Activated naive CD4-positive, alpha-beta T cell treated with anti-CD3 and anti-CD28 coated beads, Interleukin-2, amount 10 ng/mL, durations not matched to agents 7 days and 5 days (primary cell): ENCODE measurements around the gene FAM124B.
A peak's percentile ranks its signal among the peaks of the same experiment; 100 is the strongest.

Source experiments
- CTCF ChIA-PET: fragments of 350-600 bp; sonication (Branson Sonifier 250); formaldehyde crosslinking; loops from one replicate; lab custom pipeline; 2021; ENCODE audit warnings: antibody characterized with exemption; lab: Charles Lee
- DNase-seq: peaks from one replicate; pipeline ENCODE4 v3.0.0-alpha.2; 2020
- H3K27ac Mint-ChIP-seq: one replicate; pipeline ENCODE4 v1.8.0; 2021; ENCODE audit warnings: mild to moderate bottlenecking, moderate library complexity, mixed read lengths
- H3K27me3 Mint-ChIP-seq: one replicate; pipeline ENCODE4 v1.8.0; 2021; ENCODE audit warnings: mild to moderate bottlenecking, mixed read lengths
- H3K36me3 Mint-ChIP-seq: one replicate; pipeline ENCODE4 v1.8.0; 2021; ENCODE audit warnings: mixed read lengths
- H3K4me1 Mint-ChIP-seq: one replicate; pipeline ENCODE4 v1.8.0; 2021; ENCODE audit warnings: mixed read lengths
- H3K4me3 Mint-ChIP-seq: one replicate; pipeline ENCODE4 v1.8.0; 2021; ENCODE audit warnings: mild to moderate bottlenecking, moderate library complexity, mixed read lengths
- H3K9me3 Mint-ChIP-seq: one replicate; pipeline ENCODE4 v1.8.0; 2021; ENCODE audit warnings: mixed read lengths

Gene FAM124B

DNA sequence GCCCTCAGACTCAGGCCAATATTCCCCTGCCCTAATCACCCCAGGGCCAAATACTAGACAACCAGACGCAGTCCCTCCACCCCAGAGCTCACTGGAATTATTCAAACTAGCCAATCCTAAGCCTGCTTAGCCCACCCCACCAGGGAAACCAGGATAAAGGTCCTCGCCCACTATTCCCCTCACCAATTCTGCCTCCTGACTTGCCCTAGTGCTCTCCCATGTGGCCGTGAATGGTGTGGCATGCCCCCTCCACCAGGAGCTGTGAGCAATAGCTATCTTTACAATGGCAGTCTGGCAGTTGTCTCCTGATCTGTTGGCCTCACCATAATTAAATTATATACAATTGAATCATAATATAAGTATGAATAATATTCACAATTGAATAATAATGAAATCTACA is 42.3 kb downstream of the FAM124B start:
- peaks cover 18% of the 10 kb centered on the region for H3K27me3 Mint-ChIP-seq
- no peaks in the 10 kb centered on the region for H3K9me3 Mint-ChIP-seq
- no peaks in the 10 kb centered on the region for H3K4me1 Mint-ChIP-seq
- DNase-seq = no peak
- CTCF ChIA-PET = interaction anchor here (1.4 to 2.6 kb wide), 6 partner anchors 9 to 389 kb away, joined by 6 to 10 read pairs (median 8); no protein-coding TSS in a partner anchor
- no peaks in the 10 kb centered on the region for H3K36me3 Mint-ChIP-seq
- H3K4me3 Mint-ChIP-seq = no peak overlapping the region
- H3K27ac Mint-ChIP-seq = no peak overlapping the region

DNA sequence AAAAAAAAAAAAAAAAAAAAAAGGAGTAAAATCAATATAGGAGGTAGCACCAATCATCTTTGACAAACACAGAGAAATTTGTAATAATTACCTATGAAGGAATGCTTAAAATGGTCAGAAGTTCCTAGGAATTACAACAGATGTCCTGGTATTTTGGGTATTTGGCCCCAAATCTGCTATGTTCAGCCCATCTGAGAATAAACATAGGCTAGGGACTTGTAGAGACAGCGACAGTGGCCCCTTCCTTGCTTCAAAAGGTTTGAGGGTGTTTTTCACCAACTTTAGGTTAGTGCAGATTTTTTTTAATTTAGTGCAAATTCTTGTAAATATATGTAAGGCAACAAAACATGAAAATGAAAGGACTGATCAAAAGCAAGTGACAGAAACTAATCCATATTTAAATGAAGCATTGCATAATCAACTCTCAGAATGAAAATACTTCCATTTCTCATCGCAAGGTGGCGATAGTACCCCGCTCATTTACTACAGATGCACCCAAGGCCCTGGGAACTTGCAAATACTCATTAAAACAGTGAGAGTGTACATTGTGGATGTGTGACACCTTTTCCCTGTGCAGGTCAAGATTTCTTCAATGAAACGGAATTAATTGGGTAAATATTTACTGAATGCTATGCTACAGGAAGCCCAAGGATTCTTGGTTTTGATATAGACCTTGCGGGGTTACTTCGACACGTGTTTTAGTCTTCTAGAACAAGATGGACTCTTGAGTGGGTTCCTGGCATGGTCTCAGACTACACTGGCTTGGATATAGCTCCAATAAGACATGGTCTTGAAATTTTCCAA is 44.6 kb downstream of the FAM124B start:
- Mint-ChIP-seq H3K4me1 (no peaks in the 10 kb centered on the region), H3K36me3 (no peaks in the 10 kb centered on the region), H3K27me3 (peaks cover 18% of the 10 kb centered on the region), H3K4me3 (no peak overlapping the region), H3K9me3 (no peaks in the 10 kb centered on the region), H3K27ac (no peak overlapping the region)
- peak; percentile 69 for DNase-seq
- CTCF ChIA-PET = interaction anchor here (0.7 to 2.6 kb wide), 7 partner anchors 12 to 387 kb away, joined by 3 to 10 read pairs (median 3); no protein-coding TSS in a partner anchor

DNA sequence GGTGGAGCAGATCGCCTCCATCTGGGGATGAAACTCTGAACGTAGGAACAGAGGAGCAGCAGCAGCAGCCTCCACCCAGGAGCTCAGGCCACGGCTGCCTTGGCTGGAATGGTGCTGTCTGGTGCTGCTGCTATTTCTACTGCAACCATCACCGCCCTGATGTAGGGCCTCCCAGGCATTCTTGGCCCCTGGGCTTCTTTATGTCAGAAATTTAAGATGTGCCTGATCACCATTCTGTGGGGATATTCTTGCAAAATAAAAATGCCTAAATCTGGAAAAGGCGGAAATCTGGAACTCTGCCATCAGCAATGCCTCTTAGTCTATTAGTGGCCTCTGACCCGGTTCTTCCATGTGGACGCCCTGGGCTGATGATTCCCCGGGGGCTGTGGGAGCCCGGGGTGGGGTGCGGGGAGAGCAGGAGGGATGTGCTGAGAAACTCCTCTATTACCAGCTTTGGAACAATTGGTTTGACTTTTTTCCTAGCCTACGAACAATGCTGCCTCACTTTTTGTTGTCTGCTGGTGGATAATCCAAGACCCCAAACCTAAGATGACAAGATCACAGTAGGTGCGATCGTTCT is 47.2 kb downstream of the FAM124B start:
- CTCF ChIA-PET = interaction anchor here (0.7 to 1.3 kb wide), 4 partner anchors 10 to 385 kb away, joined by 3 to 4 read pairs (median 4); no protein-coding TSS in a partner anchor
- no peaks in the 10 kb centered on the region for H3K36me3 Mint-ChIP-seq
- DNase-seq = no peak
- no peak overlapping the region for H3K4me3 Mint-ChIP-seq
- no peaks in the 10 kb centered on the region for H3K4me1 Mint-ChIP-seq
- no peaks in the 10 kb centered on the region for H3K9me3 Mint-ChIP-seq
- no peak overlapping the region for H3K27ac Mint-ChIP-seq
- peaks cover 14% of the 10 kb centered on the region for H3K27me3 Mint-ChIP-seq

DNA sequence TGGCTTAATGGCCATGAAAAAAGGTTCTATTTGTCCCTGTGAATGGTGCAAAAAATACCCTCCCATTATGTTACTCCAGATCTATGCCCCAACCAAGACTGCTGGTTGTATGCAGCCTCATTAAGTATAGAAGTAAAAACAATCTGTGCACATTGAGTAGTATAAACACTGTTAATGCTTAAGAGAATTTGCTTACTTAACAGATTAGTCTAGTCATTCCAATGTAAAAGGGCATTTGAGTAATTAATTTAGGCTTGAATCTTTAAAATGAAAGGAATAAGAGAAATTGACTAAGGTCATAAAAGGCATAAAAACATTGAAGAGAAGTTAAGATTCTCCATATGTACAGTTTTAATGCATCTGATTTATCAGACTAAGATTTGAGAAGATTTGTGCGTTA is 51.2 kb downstream of the FAM124B start:
- Mint-ChIP-seq H3K27me3 (peaks cover 19% of the 10 kb centered on the region), H3K9me3 (no peaks in the 10 kb centered on the region), H3K27ac (no peak overlapping the region), H3K4me3 (no peak overlapping the region), H3K4me1 (no peaks in the 10 kb centered on the region), H3K36me3 (no peaks in the 10 kb centered on the region)
- CTCF ChIA-PET = no interaction called here
- DNase-seq = no peak

DNA sequence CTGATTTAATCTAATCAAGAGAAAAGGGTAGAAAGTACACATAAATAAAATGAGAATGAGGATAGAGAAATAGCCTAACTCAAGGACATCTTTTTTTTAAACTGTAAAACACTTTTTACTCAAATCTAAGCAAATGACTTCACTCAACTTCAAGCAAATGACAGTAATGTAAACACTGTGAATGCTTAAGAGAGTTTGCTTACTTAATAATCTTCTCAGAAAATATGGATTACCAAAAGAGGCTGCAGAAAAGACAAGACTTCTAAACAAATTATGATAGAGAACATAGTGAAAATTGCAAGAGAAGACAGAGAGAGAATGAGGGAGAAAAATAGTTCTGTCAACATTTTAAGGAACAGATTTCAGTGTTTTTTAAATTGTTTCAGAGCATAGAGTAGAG is 52.5 kb downstream of the FAM124B start:
- no peaks in the 10 kb centered on the region for H3K36me3 Mint-ChIP-seq
- peaks cover 12% of the 10 kb centered on the region for H3K27me3 Mint-ChIP-seq
- no peaks in the 10 kb centered on the region for H3K4me1 Mint-ChIP-seq
- H3K27ac Mint-ChIP-seq = no peak overlapping the region
- no peaks in the 10 kb centered on the region for H3K9me3 Mint-ChIP-seq
- CTCF ChIA-PET = interaction anchor here (1.3 kb wide), 1 partner anchor 20 kb away, joined by 5 read pairs; no protein-coding TSS in a partner anchor
- DNase-seq = no peak
- no peak overlapping the region for H3K4me3 Mint-ChIP-seq

DNA sequence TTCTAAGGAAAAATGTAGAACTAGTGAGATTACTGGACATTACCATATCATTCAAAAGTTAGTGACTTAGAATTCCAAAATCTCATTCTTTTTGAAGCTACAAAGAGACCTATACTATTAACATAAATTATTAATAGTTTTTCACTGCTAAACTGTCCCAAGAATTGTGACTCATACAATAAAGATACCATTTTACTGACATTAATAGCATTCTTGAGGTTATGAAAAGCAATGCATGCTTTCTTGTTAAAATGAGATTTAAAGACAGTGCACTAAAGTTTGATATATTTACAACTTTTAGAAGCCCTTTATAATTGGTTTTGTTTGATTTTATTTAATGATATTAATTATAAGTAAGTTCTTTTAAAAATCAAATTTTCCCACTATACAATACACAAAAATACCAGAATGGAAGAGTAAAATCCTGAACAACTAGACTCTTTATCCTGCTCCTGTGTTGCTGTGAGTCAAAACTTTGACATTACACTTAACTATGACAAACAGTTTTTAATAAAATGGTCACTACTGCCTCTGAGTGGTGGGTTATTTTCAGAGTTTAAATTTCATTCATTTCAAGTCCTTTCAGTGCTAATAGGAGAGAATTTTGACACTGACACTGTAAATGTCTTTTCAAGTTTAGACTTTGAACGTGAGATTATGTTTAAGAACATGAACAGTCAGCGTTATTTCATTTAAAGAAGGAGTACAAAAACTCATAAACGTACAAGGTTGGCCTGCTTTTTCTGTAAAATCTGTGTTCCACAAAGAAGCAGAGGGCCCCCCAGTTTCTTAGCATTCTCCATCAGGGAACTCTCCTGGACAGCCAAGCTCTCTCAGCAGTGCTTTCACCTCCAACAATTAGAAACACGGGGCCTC is 54.5 kb downstream of the FAM124B start:
- no peaks in the 10 kb centered on the region for H3K9me3 Mint-ChIP-seq

DNA sequence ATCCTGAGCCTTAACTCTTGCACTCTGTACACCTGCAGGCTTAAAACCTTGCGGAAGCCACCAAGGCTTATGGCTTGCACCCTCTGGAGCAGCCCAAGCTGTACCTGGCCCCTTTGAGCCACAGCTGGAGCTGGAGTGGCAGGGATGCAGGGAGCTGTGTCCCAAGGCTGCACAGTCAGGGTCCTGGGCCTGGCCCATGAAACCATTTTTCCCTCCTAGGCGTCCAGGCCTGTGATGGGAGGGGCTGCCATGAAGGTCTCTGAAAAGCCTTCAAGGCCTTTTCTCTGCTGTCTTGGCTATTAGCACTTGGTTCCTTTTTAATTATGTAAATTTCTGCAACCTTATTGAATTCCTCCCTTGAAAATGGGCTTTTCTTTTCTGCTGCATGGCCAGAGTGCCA is 56.4 kb downstream of the FAM124B start:
- Mint-ChIP-seq H3K27ac (no peak overlapping the region), H3K27me3 (peaks cover 19% of the 10 kb centered on the region), H3K4me3 (no peak overlapping the region), H3K9me3 (no peaks in the 10 kb centered on the region), H3K4me1 (no peaks in the 10 kb centered on the region), H3K36me3 (no peaks in the 10 kb centered on the region)
- CTCF ChIA-PET = no interaction called here
- no peak for DNase-seq

More for the DNA sequence above, 54.5 kb downstream of the FAM124B start:
- CTCF ChIA-PET = no interaction called here
- DNase-seq = no peak
- H3K27me3 Mint-ChIP-seq = peaks cover 10% of the 10 kb centered on the region
- H3K27ac Mint-ChIP-seq = no peak overlapping the region
- no peak overlapping the region for H3K4me3 Mint-ChIP-seq
- H3K36me3 Mint-ChIP-seq = no peaks in the 10 kb centered on the region
- no peaks in the 10 kb centered on the region for H3K4me1 Mint-ChIP-seq

DNA sequence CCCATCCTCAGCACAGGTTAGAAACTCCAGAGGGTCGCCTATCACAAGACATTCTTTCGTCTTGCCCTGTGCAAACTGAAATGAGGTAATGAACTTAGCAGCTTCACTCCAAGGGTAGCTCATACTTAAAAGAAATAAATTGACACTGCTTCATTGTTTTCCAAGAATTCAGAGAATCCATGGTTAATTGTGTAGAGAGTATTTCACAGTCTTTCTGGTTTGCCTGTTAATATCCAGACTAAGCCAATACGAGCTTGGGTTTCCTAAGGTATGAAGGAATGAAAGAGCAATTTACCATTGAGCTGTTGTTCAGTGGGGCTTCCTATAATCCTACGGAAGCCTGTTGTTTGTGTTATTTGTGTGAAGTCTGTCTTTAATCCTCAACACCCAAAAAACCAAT is 58.7 kb downstream of the FAM124B start:
- H3K27me3 Mint-ChIP-seq = peaks cover 19% of the 10 kb centered on the region
- DNase-seq = no peak
- no peaks in the 10 kb centered on the region for H3K36me3 Mint-ChIP-seq
- no peaks in the 10 kb centered on the region for H3K9me3 Mint-ChIP-seq
- H3K4me3 Mint-ChIP-seq = no peak overlapping the region
- CTCF ChIA-PET = interaction anchor here (0.9 kb wide), 1 partner anchor 26 kb away, joined by 4 read pairs; no protein-coding TSS in a partner anchor
- H3K4me1 Mint-ChIP-seq = no peaks in the 10 kb centered on the region
- H3K27ac Mint-ChIP-seq = no peak overlapping the region

DNA sequence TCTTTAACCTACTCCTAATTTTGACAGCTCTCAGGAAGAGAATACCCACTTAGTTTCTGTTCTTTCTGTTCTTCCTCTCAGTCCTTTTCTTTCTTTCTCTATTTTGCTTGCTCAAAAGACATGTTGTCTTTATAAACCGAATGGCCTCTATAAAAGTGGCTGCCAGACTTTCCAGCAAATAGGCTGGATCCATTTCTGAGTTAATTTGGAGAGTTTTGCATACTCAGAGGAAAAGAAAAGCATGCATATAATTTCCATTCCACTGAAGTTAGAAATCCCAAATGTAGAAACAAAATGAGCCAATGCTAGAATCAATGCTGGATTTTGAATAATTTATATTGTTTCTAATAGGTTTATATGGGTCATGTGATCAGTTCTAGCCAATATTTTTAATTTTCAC is 65.9 kb downstream of the FAM124B start:
- Mint-ChIP-seq H3K9me3 (no peaks in the 10 kb centered on the region), H3K27ac (no peak overlapping the region), H3K27me3 (peaks cover 10% of the 10 kb centered on the region), H3K36me3 (no peaks in the 10 kb centered on the region), H3K4me3 (no peak overlapping the region), H3K4me1 (no peaks in the 10 kb centered on the region)
- CTCF ChIA-PET = interaction anchor here (1.2 kb wide), 1 partner anchor 34 kb away, joined by 3 read pairs; no protein-coding TSS in a partner anchor
- DNase-seq = no peak

DNA sequence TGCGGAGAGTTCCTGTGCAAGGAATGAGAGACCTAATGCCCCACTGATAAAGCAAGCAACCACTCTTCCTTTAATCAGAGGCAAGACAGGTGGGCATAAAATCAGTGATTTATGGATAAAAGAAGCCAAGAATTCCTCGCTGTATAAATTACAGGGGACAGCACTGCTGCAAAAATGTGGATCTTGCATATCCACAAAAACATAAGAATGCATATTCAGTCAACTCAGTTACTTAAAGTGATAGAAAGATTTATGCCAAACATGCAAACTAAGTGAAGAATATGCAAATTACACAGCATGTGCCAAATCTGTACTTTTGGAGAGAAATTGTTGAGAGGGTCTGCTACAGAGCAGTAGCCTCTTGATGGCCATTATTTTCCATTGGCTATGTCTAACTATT is 67.2 kb downstream of the FAM124B start:
- DNase-seq = no peak
- H3K4me1 Mint-ChIP-seq = no peaks in the 10 kb centered on the region
- no peak overlapping the region for H3K27ac Mint-ChIP-seq
- peaks cover 6% of the 10 kb centered on the region for H3K27me3 Mint-ChIP-seq
- H3K36me3 Mint-ChIP-seq = no peaks in the 10 kb centered on the region
- no peak overlapping the region for H3K4me3 Mint-ChIP-seq
- H3K9me3 Mint-ChIP-seq = no peaks in the 10 kb centered on the region
- CTCF ChIA-PET = no interaction called here

DNA sequence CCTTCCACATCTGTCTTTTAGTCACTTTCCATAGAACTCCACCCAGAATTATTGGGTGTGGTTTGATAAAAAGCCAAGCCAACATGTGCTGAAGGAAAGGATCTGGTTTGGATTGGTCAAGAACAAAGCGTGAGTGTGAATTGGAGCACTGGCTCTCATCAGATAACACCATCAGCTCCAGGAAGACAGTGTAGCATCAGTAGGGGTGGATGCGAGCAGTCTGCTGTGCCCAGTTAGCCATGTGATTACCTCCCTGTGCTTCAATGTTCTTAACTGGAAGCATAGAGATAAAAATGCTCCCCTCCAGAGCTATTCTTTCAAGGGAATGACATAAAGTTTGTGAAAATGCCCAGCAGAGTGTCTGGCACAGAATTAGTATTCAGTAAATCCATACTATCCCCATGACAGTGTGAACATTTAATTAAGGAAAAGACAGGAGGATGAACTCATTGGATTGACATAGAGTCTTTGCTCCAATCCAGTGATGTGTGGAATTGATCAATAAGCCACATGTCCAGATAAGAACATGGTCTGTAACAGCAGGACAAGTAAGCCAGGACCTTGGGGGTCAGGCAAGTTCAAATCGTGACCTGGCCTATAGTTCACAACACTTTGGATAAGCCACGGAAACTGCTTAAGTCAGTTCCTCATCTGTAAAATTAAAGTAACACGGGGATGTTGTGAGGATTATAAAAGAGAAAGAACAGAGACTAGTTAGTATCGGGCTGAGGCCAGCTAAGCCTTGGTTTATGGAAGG is 68.0 kb downstream of the FAM124B start:
- Mint-ChIP-seq H3K4me1 (no peaks in the 10 kb centered on the region), H3K36me3 (no peaks in the 10 kb centered on the region), H3K27ac (no peak overlapping the region), H3K4me3 (no peak overlapping the region), H3K27me3 (peaks cover 6% of the 10 kb centered on the region), H3K9me3 (no peaks in the 10 kb centered on the region)
- CTCF ChIA-PET = no interaction called here
- no peak for DNase-seq

DNA sequence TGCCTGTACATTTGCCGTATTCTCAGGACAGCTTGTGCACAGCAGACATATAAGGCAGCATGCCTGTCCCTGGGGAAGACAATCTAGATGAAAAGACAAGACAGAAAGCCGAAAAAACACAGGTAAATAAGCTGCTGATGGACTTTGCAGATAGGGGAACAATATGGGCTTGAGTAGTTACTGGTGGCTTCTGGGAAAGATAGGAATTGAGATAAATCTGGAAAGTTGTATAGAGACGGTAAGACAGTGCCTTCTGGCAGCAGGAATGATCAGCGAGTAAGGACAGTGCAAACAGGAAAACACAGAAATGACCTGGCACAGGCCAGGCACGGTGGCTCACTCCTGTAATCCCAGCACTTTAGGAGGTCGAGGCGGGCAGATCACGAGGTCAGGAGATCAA is 70.2 kb downstream of the FAM124B start:
- H3K36me3 Mint-ChIP-seq = no peaks in the 10 kb centered on the region
- H3K4me3 Mint-ChIP-seq = no peak overlapping the region
- peaks cover 14% of the 10 kb centered on the region for H3K27me3 Mint-ChIP-seq
- DNase-seq = no peak
- no peak overlapping the region for H3K27ac Mint-ChIP-seq
- H3K9me3 Mint-ChIP-seq = no peaks in the 10 kb centered on the region
- no peaks in the 10 kb centered on the region for H3K4me1 Mint-ChIP-seq
- CTCF ChIA-PET = no interaction called here

DNA sequence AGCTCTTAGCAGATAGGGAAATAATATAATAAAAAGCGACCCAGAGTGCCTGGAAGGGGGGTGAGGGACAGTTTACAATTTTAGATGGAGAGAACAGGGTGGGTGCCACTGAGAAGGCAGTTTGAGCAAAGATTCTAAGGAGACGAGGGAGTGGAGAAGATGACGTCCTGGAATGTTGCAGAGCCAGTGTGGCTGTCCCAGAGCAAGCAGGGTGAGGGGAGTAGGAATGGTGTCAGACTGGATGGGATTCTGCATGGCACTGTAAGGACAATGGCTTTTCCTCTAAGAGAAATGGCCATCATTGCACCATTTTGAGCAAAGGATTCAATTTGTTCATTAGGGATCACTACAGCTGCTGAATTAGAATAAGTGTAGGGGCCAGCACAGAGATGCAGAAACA is 73.1 kb downstream of the FAM124B start:
- H3K27me3 Mint-ChIP-seq = peaks cover 8% of the 10 kb centered on the region
- no peaks in the 10 kb centered on the region for H3K4me1 Mint-ChIP-seq
- no peaks in the 10 kb centered on the region for H3K9me3 Mint-ChIP-seq
- H3K4me3 Mint-ChIP-seq = no peak overlapping the region
- no peaks in the 10 kb centered on the region for H3K36me3 Mint-ChIP-seq
- CTCF ChIA-PET = no interaction called here
- DNase-seq = no peak
- no peak overlapping the region for H3K27ac Mint-ChIP-seq
